Measurements from ENCODE around the gene TMUB2. TPM values are rescaled to one million over a fixed set of nuclear protein-coding genes. Genes with fewer than 3 reads are reported as not detected.
A peak's percentile ranks its signal among the peaks of the same experiment; 100 is the strongest.

TMUB2 gene
- total and polyA plus RNA-seq, 10 donors: 26.8 to 59.0 (median 43.6) TPM

- Histone ChIP-seq H3K27ac (peak overlapping the region in 5 of 8 donors; percentile 8 to 47 (median 16)), H3K36me3 (peaks cover 0 to 32% (median 24%) of the 10 kb centered on the region in 6 donors), H3K27me3 (replicated peaks in 1 of 7) (no peaks in the 10 kb centered on the region), H3K9me3 (no peaks in the 10 kb centered on the region), H3K4me1 (peaks cover 0 to 48% (median 24%) of the 10 kb centered on the region in 6 donors), H3K4me3 (no peak overlapping the region)
- TF ChIP-seq POLR2A (IDR thresholded peaks at IDR 0.05) (no peak), CTCF (IDR thresholded peaks at IDR 0.05 in 8 of 11, conservative IDR thresholded peaks at IDR 0.05 in 3 of 11) (peak; percentile 29 to 77 (median 68))
- no peak for DNase-seq
- intact Hi-C loops (cut with DNase I; ENCODE audit: low total_unique reads): no loop called here
- WGBS, 5 donors: 41 to 49% (median 47%) methylated on average over 9 of the region's 9 CpGs
Observed at GRCh38 chr17:44203731-44204440, 17.1 kb downstream of the TMUB2 start.

DNA sequence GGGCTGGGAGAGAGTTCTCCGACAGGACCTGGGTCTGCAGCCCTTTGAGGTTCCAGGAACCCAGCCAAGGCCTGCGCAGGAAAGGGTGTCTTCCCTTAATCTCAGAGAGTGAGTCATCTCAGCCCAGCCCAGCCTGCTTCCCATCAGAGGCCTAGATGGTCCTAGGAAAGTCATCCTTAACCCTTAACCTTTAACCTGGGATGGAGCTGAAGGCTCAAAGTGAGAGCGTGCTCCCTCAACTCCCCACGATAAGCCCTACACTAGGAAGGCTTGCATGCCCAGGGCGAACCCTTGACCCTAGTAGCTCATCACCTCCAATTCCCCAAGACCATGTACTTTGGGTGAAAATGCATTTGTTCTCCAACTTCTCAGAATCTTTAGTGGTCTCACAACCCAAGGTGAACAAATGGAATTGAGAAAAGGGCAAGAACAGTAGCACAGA, 17.7 kb downstream of the TMUB2 start:
- H3K4me1 ChIP-seq: peaks cover 0 to 53% (median 28%) of the 10 kb centered on the region in 6 donors
- H3K9me3 ChIP-seq: no peaks in the 10 kb centered on the region
- no peak for DNase-seq
- peak overlapping the region in 5 of 8 donors; percentile 8 to 47 (median 16) for H3K27ac ChIP-seq
- H3K4me3 ChIP-seq: no peak overlapping the region
- no peaks in the 10 kb centered on the region for H3K27me3 ChIP-seq (replicated peaks in 1 of 7)
- H3K36me3 ChIP-seq: peaks cover 0 to 37% (median 30%) of the 10 kb centered on the region in 6 donors
- TF ChIP-seq POLR2AphosphoS5 (IDR thresholded peaks at IDR 0.05) (peak in 1 of 3 donors; percentile 56), POLR2A (IDR thresholded peaks at IDR 0.05) (no peak), CTCF (IDR thresholded peaks at IDR 0.05 in 8 of 11, conservative IDR thresholded peaks at IDR 0.05 in 3 of 11) (no peak)
- intact Hi-C loops (cut with DNase I; ENCODE audit: low total_unique reads): no loop called here
- WGBS, 5 donors: 44 to 68% (median 58%) methylated on average over 5 of the region's 5 CpGs

- peaks cover 0 to 52% (median 44%) of the 10 kb centered on the region in 6 donors for H3K36me3 ChIP-seq
- 57 to 62% (median 62%) methylated on average over 13 of the region's 13 CpGs for WGBS, 5 donors
- no peak for DNase-seq
- H3K4me1 ChIP-seq: peaks cover 14 to 62% (median 37%) of the 10 kb centered on the region in 6 donors
- no peak overlapping the region for H3K4me3 ChIP-seq
- H3K27me3 ChIP-seq (replicated peaks in 1 of 7): no peaks in the 10 kb centered on the region
- intact Hi-C loops (cut with DNase I; ENCODE audit: low total_unique reads): no loop called here
- H3K27ac ChIP-seq: peak overlapping the region in 1 of 8 donors; percentile 30
- no peaks in the 10 kb centered on the region for H3K9me3 ChIP-seq
- TF ChIP-seq POLR2AphosphoS5 (IDR thresholded peaks at IDR 0.05): no peak
- no peak for TF ChIP-seq POLR2A (IDR thresholded peaks at IDR 0.05)
- no peak for TF ChIP-seq CTCF (IDR thresholded peaks at IDR 0.05 in 8 of 11, conservative IDR thresholded peaks at IDR 0.05 in 3 of 11)
Observed at GRCh38 chr17:44205962-44206824, 19.4 kb downstream of the TMUB2 start.

DNA sequence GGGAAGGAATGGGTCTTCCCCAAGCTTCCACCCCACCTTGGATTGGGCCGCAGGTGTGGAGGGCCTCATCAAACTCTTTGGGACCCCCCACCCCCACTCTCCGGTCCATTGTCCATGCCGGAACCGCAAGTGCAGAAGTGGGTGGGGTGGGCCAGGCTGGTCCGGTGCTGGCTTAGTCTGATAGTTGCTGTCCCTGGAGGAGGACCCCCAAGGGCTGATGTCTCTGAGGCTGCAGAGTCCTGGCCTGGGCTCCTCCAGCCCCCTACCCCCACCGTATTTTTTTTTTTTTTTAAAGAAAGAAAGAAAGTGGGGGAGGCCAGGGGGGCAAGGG, 20.0 kb downstream of the TMUB2 start:
- Histone ChIP-seq H3K4me1 (peaks cover 14 to 62% (median 39%) of the 10 kb centered on the region in 6 donors), H3K9me3 (no peaks in the 10 kb centered on the region), H3K36me3 (peaks cover 0 to 58% (median 49%) of the 10 kb centered on the region in 6 donors), H3K4me3 (no peak overlapping the region), H3K27me3 (replicated peaks in 1 of 7) (no peaks in the 10 kb centered on the region), H3K27ac (no peak overlapping the region)
- no peak for DNase-seq
- TF ChIP-seq CTCF (IDR thresholded peaks at IDR 0.05 in 8 of 11, conservative IDR thresholded peaks at IDR 0.05 in 3 of 11): no peak
- 82 to 90% (median 87%) methylated on average over 6 of the region's 6 CpGs for WGBS, 5 donors
- intact Hi-C loops (cut with DNase I; ENCODE audit: low total_unique reads): no loop called here

Data from spleen (tissue), 11 donors.